SK-N-SH treated with all-trans-retinoic acid at 6 μM for 48 hours (cell line): ENCODE measurements around the gene KRTAP19-8.

Source experiments
- BACH2 ChIP-seq: fragments of 250-450 bp; sonication (Bioruptor Pico); IDR thresholded peaks from 2 replicates; pipeline ENCODE4 v1.9.0; 2021; ENCODE audit warnings: mild to moderate bottlenecking, borderline replicate concordance
- CSDC2 ChIP-seq: fragments of 250-450 bp; sonication (Bioruptor Pico); IDR thresholded peaks from 2 replicates; pipeline ENCODE4 v1.5.0; 2020; ENCODE audit warnings: mild to moderate bottlenecking, moderate library complexity
- ESRRG ChIP-seq: fragments of 250-450 bp; sonication (Bioruptor Pico); IDR thresholded peaks from 2 replicates; pipeline ENCODE4 v1.6.1; 2021; ENCODE audit warnings: mild to moderate bottlenecking
- GLIS3 ChIP-seq: fragments of 250-450 bp; sonication (Bioruptor Pico); IDR thresholded peaks from 2 replicates; pipeline ENCODE4 v1.5.0; 2020; ENCODE audit warnings: mild to moderate bottlenecking, moderate library complexity
- PPARA ChIP-seq: fragments of 250-450 bp; sonication (Bioruptor Pico); IDR thresholded peaks from 2 replicates; pipeline ENCODE4 v1.5.0; 2020; ENCODE audit warnings: mild to moderate bottlenecking, borderline replicate concordance
- RARB ChIP-seq: fragments of 250-450 bp; sonication (Bioruptor Pico); IDR thresholded peaks from 2 replicates; pipeline ENCODE4 v1.8.0; 2021; ENCODE audit warnings: mild to moderate bottlenecking, moderate library complexity
- ZC3H10 ChIP-seq: fragments of 250-450 bp; sonication (Bioruptor Pico); IDR thresholded peaks from 2 replicates; pipeline ENCODE4 v1.5.1; 2021; ENCODE audit warnings: mild to moderate bottlenecking, moderate library complexity
- ZFP3 ChIP-seq: fragments of 250-450 bp; sonication (Bioruptor Pico); IDR thresholded peaks from 2 replicates; pipeline ENCODE4 v1.5.0; 2020; ENCODE audit warnings: mild to moderate bottlenecking, moderate library complexity
- ZFP30 ChIP-seq: fragments of 450-650 bp; formaldehyde crosslinking; IDR thresholded peaks from 2 replicates; pipeline ENCODE4 v1.5.0; 2022; ENCODE audit warnings: mild to moderate bottlenecking, moderate library complexity
- TF ChIP-seq, protein P1 (sequence below): fragments of 250-450 bp; sonication (Bioruptor Pico); IDR thresholded peaks from 2 replicates; pipeline ENCODE4 v1.8.0; 2020; ENCODE audit warnings: mild to moderate bottlenecking, moderate library complexity, borderline replicate concordance
- TF ChIP-seq, protein P2 (sequence below): fragments of 250-450 bp; sonication (Bioruptor Pico); IDR thresholded peaks from 2 replicates; pipeline ENCODE4 v1.5.1; 2020; ENCODE audit warnings: low read depth, mild to moderate bottlenecking, moderate library complexity

DNA sequence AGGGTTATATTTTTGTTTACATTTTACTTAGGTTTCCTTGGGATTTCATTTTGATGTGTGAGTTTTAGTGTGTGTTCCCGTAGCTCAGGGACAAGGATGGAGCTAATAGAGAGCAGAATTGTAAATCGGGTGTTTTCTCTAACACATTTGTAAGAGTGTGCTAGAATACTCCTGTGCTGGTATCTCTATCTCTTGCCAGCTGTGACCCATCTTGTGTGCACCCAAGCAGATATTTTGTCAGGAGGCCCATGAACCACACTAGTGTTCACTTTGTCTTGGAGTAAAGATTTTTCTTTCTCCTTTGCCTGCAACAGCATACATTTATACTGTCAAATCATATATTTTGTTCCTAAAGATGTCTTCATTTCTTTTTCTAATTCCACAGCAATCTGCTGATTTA, 23.4 kb downstream of the KRTAP19-8 start:
- no peak for TF ChIP-seq GLIS3 (CRISPR knock-in tag)
- TF ChIP-seq BACH2 (CRISPR knock-in tag): no peak
- TF ChIP-seq ZFP3: no peak
- TF ChIP-seq CSDC2 (CRISPR knock-in tag): no peak
- no peak for TF ChIP-seq ZC3H10 (CRISPR knock-in tag)
- TF ChIP-seq, protein P1, sequence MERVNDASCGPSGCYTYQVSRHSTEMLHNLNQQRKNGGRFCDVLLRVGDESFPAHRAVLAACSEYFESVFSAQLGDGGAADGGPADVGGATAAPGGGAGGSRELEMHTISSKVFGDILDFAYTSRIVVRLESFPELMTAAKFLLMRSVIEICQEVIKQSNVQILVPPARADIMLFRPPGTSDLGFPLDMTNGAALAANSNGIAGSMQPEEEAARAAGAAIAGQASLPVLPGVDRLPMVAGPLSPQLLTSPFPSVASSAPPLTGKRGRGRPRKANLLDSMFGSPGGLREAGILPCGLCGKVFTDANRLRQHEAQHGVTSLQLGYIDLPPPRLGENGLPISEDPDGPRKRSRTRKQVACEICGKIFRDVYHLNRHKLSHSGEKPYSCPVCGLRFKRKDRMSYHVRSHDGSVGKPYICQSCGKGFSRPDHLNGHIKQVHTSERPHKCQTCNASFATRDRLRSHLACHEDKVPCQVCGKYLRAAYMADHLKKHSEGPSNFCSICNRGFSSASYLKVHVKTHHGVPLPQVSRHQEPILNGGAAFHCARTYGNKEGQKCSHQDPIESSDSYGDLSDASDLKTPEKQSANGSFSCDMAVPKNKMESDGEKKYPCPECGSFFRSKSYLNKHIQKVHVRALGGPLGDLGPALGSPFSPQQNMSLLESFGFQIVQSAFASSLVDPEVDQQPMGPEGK: no peak
- TF ChIP-seq RARB (CRISPR knock-in tag): no peak
- TF ChIP-seq ESRRG: no peak
- no peak for TF ChIP-seq ZFP30 (CRISPR knock-in tag)
- TF ChIP-seq, protein P2, sequence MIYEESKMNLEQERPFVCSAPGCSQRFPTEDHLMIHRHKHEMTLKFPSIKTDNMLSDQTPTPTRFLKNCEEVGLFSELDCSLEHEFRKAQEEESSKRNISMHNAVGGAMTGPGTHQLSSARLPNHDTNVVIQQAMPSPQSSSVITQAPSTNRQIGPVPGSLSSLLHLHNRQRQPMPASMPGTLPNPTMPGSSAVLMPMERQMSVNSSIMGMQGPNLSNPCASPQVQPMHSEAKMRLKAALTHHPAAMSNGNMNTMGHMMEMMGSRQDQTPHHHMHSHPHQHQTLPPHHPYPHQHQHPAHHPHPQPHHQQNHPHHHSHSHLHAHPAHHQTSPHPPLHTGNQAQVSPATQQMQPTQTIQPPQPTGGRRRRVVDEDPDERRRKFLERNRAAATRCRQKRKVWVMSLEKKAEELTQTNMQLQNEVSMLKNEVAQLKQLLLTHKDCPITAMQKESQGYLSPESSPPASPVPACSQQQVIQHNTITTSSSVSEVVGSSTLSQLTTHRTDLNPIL (CRISPR knock-in tag): no peak
- no peak for TF ChIP-seq PPARA (CRISPR knock-in tag)
